ENCODE data around the gene OR2L8. TPM values are rescaled to one million over a fixed set of nuclear protein-coding genes. Genes with fewer than 3 reads are reported as not detected.

OR2L8 gene
- total and polyA plus RNA-seq, 2 donors (not counting 1 experiment from before 2014, with no cell fraction given): 0.94 TPM; not detected in 1

DNA sequence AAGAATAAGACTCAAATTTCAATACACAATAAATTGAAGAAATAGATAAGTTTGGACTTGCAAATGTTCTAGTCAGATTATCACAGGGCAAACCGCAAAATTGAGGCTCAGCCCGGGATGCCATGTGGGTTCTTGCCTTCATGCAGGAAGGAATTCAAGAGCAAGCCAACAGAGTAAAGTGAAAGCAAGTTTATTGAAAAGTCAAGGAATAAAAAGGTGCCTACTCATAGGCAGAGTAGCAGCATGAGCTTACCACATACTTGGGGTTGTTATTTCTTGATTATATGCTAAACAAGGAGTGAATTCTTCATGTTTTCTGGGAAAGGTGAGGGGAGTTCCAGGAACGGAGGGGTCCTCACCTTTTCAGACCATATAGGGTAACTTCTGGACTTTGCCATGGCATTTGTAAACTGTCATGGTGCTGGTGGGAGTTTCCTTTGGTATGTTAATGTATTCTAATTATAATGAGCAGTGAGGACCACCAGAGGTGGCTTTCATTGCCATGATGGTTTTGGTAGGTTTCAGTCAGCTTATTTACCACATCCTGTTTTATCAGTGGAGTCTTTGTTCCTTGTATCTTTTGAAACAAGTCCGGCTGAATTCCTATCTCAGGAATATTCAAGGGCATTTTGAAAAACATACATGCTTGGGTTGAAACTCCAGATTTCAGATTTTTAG is 14.4 kb downstream of the OR2L8 start:
- Mint-ChIP-seq H3K4me3 (no peak overlapping the region), H3K27ac (no peak overlapping the region), H3K4me1 (peaks cover 21% of the 10 kb centered on the region), H3K27me3 (peaks cover 4% of the 10 kb centered on the region), H3K9me3 (ENCODE audit: insufficient read depth) (peaks cover 4% of the 10 kb centered on the region)
- no peak overlapping the region for H3K9ac ChIP-seq (ENCODE audit: low read length)
- H3K27ac ChIP-seq (ENCODE audit: low read length in 2 of 2): no peak overlapping the region
- H3K4me1 ChIP-seq (ENCODE audit: control insufficient read depth in 2 of 2, insufficient read depth in 2 of 2, low read length in 2 of 2): peaks cover 12 to 21% of the 10 kb centered on the region in 2 donors
- ATAC-seq (ENCODE audit: low read depth) (no peak), DNase-seq (no peak)
- no peak overlapping the region for H3K4me3 ChIP-seq (ENCODE audit: control extremely low read depth in 1 of 5, extremely low read depth in 1 of 5, insufficient read depth in 1 of 5, low read depth in 2 of 5, low read length in 4 of 5)
- H3K4me2 ChIP-seq (replicated peaks; ENCODE audit: low read depth, low read length, poor library complexity, severe bottlenecking): no peak overlapping the region
- ChIA-PET POLR2A (no interaction called here), CTCF (no interaction called here)
- intact Hi-C loops (cut with micrococcal nuclease): no loop called here
- H3K27me3 ChIP-seq (replicated peaks in 1 of 4; ENCODE audit: control extremely low read depth in 1 of 4, control insufficient read depth in 3 of 4, insufficient read depth in 4 of 4, low read length in 3 of 4): no peaks in the 10 kb centered on the region
- no peaks in the 10 kb centered on the region for H4K20me1 ChIP-seq (ENCODE audit: control insufficient read depth, insufficient read depth, low read length, poor library complexity, severe bottlenecking)
- no peaks in the 10 kb centered on the region for H3K36me3 ChIP-seq (replicated peaks in 1 of 2; ENCODE audit: control extremely low read depth in 1 of 2, control insufficient read depth in 1 of 2, extremely low read depth in 1 of 2, insufficient read depth in 2 of 2, low read length in 1 of 2)
- no peak overlapping the region for H2AFZ ChIP-seq (ENCODE audit: insufficient read depth, low read depth, low read length, poor library complexity, severe bottlenecking)
- TF ChIP-seq, protein P1, sequence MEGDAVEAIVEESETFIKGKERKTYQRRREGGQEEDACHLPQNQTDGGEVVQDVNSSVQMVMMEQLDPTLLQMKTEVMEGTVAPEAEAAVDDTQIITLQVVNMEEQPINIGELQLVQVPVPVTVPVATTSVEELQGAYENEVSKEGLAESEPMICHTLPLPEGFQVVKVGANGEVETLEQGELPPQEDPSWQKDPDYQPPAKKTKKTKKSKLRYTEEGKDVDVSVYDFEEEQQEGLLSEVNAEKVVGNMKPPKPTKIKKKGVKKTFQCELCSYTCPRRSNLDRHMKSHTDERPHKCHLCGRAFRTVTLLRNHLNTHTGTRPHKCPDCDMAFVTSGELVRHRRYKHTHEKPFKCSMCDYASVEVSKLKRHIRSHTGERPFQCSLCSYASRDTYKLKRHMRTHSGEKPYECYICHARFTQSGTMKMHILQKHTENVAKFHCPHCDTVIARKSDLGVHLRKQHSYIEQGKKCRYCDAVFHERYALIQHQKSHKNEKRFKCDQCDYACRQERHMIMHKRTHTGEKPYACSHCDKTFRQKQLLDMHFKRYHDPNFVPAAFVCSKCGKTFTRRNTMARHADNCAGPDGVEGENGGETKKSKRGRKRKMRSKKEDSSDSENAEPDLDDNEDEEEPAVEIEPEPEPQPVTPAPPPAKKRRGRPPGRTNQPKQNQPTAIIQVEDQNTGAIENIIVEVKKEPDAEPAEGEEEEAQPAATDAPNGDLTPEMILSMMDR (IDR thresholded peaks at IDR 0.05): no peak
- H3K79me2 ChIP-seq (ENCODE audit: control insufficient read depth, insufficient read depth, low read length): no peaks in the 10 kb centered on the region
- WGBS (ENCODE audit: insufficient coverage): 0% methylated on average over 2 of the region's 4 CpGs
- H3K9me3 ChIP-seq (ENCODE audit: control extremely low read depth in 1 of 3, control insufficient read depth in 2 of 3, insufficient read depth in 1 of 3, low read length in 2 of 3): no peaks in the 10 kb centered on the region

DNA sequence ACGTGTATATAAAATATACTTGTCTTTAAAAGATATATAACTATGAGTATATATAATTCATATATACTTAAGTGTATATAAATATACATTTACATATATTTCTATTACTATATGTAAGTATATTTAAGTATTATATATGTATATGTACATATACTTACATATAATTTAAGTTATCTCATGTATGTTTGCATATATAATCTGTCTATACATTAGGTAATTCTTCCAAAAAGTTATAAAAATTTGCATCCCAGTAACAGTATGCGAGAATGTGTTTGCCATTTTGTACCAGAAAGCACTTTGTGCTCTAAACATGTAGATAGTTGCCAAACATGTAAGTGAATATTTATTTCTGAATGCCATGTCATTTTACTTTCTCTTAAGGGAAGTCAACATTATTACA is 16.3 kb downstream of the OR2L8 start, which contains the start of gene OR2AK2:
Gene OR2AK2 (plus strand): TSS at position 301 of the 400 bp plus-strand sequence. CDS start 144 bp downstream, outside the sequence.
- no peak for ATAC-seq (ENCODE audit: low read depth)
- Histone ChIP-seq H3K27ac (ENCODE audit: low read length in 2 of 2) (peak within 1 kb of the TSS in 1 of 2 donors; percentile 38), H3K9ac (ENCODE audit: low read length) (no peak within 1 kb of the TSS), H3K79me2 (ENCODE audit: control insufficient read depth, insufficient read depth, low read length) (no peaks in the 10 kb centered on the region), H3K4me2 (replicated peaks; ENCODE audit: low read depth, low read length, poor library complexity, severe bottlenecking) (peak within 1 kb of the TSS; percentile 66), H3K4me3 (ENCODE audit: control extremely low read depth in 1 of 5, extremely low read depth in 1 of 5, insufficient read depth in 1 of 5, low read depth in 2 of 5, low read length in 4 of 5) (no peak within 1 kb of the TSS), H3K27me3 (replicated peaks in 1 of 4; ENCODE audit: control extremely low read depth in 1 of 4, control insufficient read depth in 3 of 4, insufficient read depth in 4 of 4, low read length in 3 of 4) (no peaks in the 10 kb centered on the region), H4K20me1 (ENCODE audit: control insufficient read depth, insufficient read depth, low read length, poor library complexity, severe bottlenecking) (no peaks in the 10 kb centered on the region), H3K9me3 (ENCODE audit: control extremely low read depth in 1 of 3, control insufficient read depth in 2 of 3, insufficient read depth in 1 of 3, low read length in 2 of 3) (no peaks in the 10 kb centered on the region), H3K36me3 (replicated peaks in 1 of 2; ENCODE audit: control extremely low read depth in 1 of 2, control insufficient read depth in 1 of 2, extremely low read depth in 1 of 2, insufficient read depth in 2 of 2, low read length in 1 of 2) (no peaks in the 10 kb centered on the region), H3K4me1 (ENCODE audit: control insufficient read depth in 2 of 2, insufficient read depth in 2 of 2, low read length in 2 of 2) (peaks cover 12 to 21% of the 10 kb centered on the region in 2 donors), H2AFZ (ENCODE audit: insufficient read depth, low read depth, low read length, poor library complexity, severe bottlenecking) (no peak within 1 kb of the TSS)
- TF ChIP-seq EZH2 (IDR thresholded peaks at IDR 0.05; ENCODE audit: borderline replicate concordance, insufficient read depth, low read depth, low read length, poor library complexity, severe bottlenecking): no peak
- TF ChIP-seq, protein P1 (IDR thresholded peaks at IDR 0.05): no peak
- Mint-ChIP-seq H3K27me3 (peaks cover 4% of the 10 kb centered on the region), H3K4me1 (peaks cover 21% of the 10 kb centered on the region), H3K9me3 (ENCODE audit: insufficient read depth) (peaks cover 4% of the 10 kb centered on the region), H3K4me3 (no peak within 1 kb of the TSS), H3K27ac (no peak within 1 kb of the TSS)
- DNase-seq: no peak
- intact Hi-C loops (cut with micrococcal nuclease): no loop called here
- ChIA-PET POLR2A (no interaction called here), CTCF (no interaction called here)
- WGBS (ENCODE audit: insufficient coverage): no CpG with 5 or more reads among the region's 2 CpGs
